Right kidney (tissue), 1 donor: ENCODE data around the gene SNX18.

ENCODE experiments used
- DNase-seq: peaks from one replicate; pipeline ENCODE4 v3.0.0-alpha.2; 2016

SNX18 gene

DNA sequence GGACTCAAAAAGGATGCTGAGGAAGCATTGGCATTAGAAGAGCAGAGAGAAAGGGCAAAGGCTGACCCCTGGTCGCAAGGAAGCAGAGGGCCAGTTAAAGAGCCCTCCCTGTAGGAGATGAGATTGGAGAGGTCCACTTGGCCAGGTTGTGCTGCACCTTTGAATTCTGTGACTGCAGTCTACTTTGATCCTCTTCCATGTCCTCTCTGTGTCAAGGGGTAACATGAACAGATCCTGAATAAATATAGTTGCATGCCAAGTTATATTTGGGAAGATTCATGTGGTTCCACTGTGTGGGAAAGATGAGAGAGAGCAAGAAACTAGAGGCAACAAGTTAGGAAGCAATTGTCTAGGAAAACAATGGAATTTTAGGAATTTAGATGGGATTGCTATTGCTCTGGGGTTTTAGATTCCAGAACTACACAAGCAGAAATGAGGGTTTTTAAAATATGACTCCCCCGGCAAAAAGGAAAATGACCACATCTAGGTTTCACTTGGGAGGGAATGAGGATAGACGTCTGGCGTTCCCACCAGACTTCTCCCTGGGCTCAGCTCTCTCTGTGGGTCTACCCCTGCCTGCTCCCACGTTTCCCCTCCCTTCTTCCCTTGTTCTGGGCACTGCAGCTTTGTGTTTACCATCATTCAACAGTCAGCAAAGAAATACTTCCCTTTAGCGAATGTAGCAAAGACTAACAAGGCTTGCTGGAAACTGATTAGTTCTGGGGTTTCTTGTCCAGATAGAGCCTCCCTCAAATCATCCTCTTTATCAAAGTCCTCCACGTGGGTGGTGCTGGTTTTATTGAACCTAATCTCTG is 63.6 kb downstream of the SNX18 start:
- peak; percentile 14 for DNase-seq

DNA sequence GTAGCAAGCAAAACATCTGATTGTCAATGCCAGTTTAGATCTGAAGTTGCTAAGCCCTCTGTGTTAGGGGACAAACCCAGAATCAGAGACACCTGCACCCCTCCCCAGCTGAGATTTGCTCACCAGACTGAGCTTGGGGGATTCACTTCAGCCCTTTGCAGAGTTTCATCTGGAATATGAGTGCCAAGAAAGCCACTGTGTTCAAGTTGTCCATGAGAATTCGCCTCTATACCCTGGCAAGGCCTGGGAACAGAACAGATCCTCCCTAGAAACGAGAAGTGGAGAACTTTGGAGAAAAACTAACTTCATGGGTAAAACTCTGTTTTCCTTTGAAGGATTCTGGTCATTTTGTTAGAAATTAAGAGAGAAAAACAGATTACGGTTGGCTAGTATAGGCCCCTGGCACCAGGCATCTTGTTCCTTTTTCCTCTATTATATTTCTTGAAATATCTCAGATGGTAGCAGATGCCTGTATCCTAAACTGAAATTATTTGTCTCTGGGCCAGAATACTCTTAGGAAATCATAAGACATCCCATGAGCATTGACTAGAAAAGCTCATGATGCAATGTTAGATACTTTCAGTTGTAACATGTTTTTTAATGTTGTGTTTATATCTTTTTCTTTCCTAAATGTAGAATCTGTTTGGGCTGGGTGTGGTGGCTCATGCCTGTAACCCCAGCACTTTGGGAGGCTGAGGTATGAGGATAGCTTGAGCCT is 64.4 kb downstream of the SNX18 start:
- DNase-seq: no peak

DNA sequence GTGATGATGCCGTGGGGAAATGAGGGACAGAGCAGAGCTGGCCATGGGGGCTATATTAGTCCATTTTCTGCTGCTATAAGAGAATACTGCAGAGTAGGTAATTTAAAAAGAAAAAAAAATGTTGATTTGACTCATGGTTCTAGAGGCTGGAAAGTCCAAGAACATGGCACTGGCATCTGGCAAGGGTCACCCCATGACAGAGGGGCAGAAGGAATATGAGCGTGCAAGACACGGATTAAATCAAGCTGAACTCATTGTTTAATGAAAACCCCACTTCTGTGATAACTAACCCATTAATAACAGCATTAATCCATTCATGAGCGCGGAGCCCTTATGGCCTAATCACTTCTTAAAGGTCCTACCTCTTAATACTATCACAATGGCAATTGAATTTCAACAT is 68.8 kb downstream of the SNX18 start:
- DNase-seq: no peak

DNA sequence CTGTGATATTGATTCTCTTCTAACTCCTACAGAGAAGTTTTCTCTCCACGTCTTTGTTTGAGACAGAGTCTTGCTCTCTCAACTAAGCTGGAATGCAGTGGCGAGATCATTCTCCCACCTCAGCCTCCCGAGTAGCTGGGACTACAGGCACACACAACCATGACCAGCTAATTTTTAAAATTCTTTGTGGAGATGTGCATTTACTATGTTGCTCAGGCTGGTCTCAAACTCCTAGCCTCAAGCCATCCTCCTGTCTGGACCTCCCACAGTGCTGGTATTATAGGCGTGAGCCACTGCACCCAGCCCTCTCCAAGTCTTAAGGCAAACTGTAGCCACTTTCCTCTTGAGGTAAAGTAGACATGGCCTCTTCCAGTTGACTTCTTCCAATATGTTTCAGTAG is 72.2 kb downstream of the SNX18 start:
- no peak for DNase-seq

DNA sequence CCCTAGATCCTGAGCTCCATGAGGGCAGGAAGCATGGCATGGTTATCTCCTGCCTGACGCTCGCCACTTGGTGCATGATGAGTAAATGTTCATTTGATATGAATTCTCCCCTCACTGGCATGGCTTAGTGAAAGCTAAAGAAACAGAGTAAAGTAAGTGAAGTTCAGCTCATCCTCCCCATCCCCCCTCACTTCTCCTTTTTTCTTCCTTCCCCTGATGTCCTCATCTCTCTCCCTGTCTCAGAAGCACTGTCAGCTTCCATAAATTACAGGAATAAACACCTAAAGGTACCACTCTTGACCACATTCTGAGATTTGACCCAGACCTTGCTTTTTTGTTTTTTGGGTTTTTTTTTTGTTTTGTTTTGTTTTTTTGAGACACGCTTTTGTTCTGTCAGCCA is 73.3 kb downstream of the SNX18 start:
- no peak for DNase-seq

DNA sequence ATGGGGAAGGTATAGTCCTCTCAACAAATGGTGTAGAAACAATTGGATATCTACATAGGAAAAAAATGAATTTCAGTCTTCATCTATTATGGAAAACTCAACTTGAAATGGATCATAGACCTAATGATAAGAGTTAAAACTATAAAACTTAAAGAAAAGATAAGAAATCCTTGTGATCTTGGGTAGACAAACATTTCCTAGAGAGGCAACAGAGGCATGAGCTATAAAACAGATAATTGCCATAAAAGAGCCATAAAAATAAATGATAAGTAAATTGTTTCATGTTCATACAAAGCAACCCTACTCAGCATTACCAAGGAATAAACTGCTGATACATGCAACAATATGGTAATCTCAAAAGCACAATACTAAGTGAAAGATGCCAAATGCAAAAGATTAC is 76.2 kb downstream of the SNX18 start:
- no peak for DNase-seq

DNA sequence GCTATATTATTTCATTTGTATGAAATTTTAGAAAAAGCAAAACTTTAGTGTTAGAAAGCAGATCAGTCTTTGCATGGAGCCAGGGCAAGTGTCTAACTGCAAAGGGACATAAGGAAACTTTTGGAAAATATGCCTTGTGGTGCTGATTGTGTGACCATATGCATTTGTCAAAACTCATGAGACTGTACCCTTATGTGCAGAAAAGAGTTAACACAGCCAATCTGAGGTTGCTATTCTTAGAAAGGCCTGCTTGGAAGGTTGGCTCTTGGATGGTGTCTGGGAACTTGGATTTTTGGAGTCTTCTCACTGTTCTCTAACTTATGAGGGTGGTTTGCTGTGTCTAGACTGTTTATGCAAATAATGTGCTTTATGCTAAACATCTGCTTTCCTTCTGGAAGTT is 76.6 kb downstream of the SNX18 start:
- no peak for DNase-seq

DNA sequence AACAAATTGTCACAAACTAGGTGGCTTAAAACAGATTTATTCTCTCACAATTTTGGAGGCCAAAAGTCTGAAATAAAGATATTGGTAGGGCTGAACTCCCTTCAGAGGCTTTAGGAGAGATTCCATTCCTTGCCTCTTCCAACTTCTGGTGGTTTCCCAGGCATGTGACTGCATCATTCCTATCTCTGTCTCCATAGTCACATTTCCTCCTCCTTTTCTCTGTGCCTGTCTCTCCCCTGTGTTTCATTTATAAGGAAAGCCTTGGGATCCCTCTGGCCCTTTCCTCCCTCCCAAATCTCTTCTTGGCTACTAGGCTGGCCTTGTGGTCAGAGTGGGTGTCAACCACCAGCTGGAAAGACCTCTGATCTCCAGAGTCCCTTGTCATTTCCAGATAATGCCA is 78.2 kb downstream of the SNX18 start:
- DNase-seq: no peak
